Thymus (tissue), 11 donors: ENCODE measurements around the gene ADK. TPM values are rescaled to one million over a fixed set of nuclear protein-coding genes. Genes with fewer than 3 reads are reported as not detected.

Experiments used
- DNase-seq, 9 donors: peaks; one replicate each; pipeline ENCODE4 v3.0.0-alpha.2; 2013; ENCODE audit warnings: low spot score in 9 of 9, low read depth in 6 of 9, missing footprints in 1 of 9
- H3K27ac ChIP-seq, 2 donors: one replicate each; pipeline ENCODE4 v1.5.1; 2013; ENCODE audit warnings: control low read depth in 1 of 2, low read depth in 1 of 2, low read length in 1 of 2, mild to moderate bottlenecking in 1 of 2, moderate library complexity in 1 of 2
- H3K27me3 ChIP-seq, 2 donors: one replicate each; pipeline ENCODE4 v1.5.1; 2013; ENCODE audit warnings: low read length in 1 of 2; ENCODE audit not compliant: control insufficient read depth in 2 of 2, insufficient read depth in 1 of 2
- H3K36me3 ChIP-seq, 2 donors: one replicate each; pipeline ENCODE4 v1.5.1; 2013; ENCODE audit warnings: low read length in 1 of 2, mild to moderate bottlenecking in 1 of 2, moderate library complexity in 1 of 2; ENCODE audit not compliant: control insufficient read depth in 2 of 2, insufficient read depth in 2 of 2
- H3K4me1 ChIP-seq, 2 donors: one replicate each; pipeline ENCODE4 v1.5.1; 2013; ENCODE audit warnings: low read length in 2 of 2; ENCODE audit not compliant: control insufficient read depth in 2 of 2, insufficient read depth in 2 of 2
- H3K4me3 ChIP-seq, 2 donors: one replicate each; pipeline ENCODE4 v1.5.1; 2013; ENCODE audit warnings: low read length in 2 of 2, control low read depth in 1 of 2, mild to moderate bottlenecking in 1 of 2
- H3K9me3 ChIP-seq, 2 donors: one replicate each; pipeline ENCODE4 v1.5.1; 2013; ENCODE audit warnings: low read length in 1 of 2, mild to moderate bottlenecking in 1 of 2; ENCODE audit not compliant: control insufficient read depth in 2 of 2, insufficient read depth in 1 of 2
- WGBS: extraction: QIAGEN DNeasy Blood & Tissue Kit; methylation state at CpG from one replicate; pipeline ENCODE4 v1.1.7; 2013; 5-methylcytosine and 5-hydroxymethylcytosine counted together
- polyA plus RNA-seq: library from polyadenylated mRNA; stranded (reverse); fragments of 200-250 nt; gene quantifications from one replicate; pipeline ENCODE4 v1.2.3, GENCODE V29; 2013
- total RNA-seq: library from RNA; stranded (reverse); fragments of 120-200 nt; gene quantifications from one replicate; pipeline ENCODE4 v1.2.4, GENCODE V29; 2013
- donor health status: healthy.

Gene ADK
- total and polyA plus RNA-seq, 2 donors: 32.0 to 33.2 TPM

DNA sequence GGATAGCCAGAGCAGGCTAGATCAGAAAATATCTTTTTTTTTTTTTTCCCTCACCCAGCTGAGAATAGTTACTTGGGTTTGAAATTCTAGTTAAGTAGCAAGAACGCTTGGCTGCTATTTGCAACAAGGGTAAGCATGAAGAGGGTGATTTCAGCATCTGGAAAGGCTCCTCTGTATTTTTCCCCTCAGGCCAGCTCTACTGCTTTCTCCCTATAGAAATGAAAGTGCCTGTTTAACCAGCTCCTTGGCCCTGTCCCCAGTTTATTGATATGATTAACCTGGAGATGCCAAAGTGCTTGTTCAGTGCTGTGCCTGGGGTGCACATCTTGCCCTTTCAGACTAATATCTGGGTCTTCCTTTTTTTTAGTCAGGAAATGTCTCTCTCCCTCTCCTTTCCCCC lies 37.5 kb upstream of the ADK start:
- H3K4me3 ChIP-seq: no peak overlapping the region
- no peaks in the 10 kb centered on the region for H3K27me3 ChIP-seq
- H3K36me3 ChIP-seq: peaks cover 46 to 78% of the 10 kb centered on the region in 2 donors
- DNase-seq: no peak
- H3K27ac ChIP-seq: no peak overlapping the region
- peaks cover 0 to 2% of the 10 kb centered on the region in 2 donors for H3K9me3 ChIP-seq
- whole genome bisulfite sequencing: 89% methylated on average over 1 of the region's 1 CpG
- no peaks in the 10 kb centered on the region for H3K4me1 ChIP-seq

DNA sequence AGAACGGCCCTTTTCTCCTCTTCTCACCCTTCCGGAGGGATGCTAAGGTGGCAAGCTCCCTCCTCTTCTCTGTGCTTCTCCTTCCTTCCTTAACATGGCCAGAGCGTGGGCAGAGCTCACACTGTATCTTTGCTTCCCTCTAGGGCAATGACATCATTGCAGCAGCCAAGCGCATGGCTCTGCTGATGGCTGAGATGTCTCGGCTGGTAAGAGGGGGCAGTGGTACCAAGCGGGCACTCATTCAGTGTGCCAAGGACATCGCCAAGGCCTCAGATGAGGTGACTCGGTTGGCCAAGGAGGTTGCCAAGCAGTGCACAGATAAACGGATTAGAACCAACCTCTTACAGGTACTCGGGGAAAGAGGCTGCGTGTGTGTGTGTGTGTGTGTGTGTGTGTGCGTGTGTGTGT lies 37.0 kb upstream of the ADK start:
- H3K4me3 ChIP-seq: no peak overlapping the region
- 92% methylated on average over 12 of the region's 12 CpGs for WGBS
- H3K9me3 ChIP-seq: peaks cover 0 to 2% of the 10 kb centered on the region in 2 donors
- H3K4me1 ChIP-seq: no peaks in the 10 kb centered on the region
- H3K27ac ChIP-seq: no peak overlapping the region
- peaks cover 46 to 78% of the 10 kb centered on the region in 2 donors for H3K36me3 ChIP-seq
- no peaks in the 10 kb centered on the region for H3K27me3 ChIP-seq
- no peak for DNase-seq

DNA sequence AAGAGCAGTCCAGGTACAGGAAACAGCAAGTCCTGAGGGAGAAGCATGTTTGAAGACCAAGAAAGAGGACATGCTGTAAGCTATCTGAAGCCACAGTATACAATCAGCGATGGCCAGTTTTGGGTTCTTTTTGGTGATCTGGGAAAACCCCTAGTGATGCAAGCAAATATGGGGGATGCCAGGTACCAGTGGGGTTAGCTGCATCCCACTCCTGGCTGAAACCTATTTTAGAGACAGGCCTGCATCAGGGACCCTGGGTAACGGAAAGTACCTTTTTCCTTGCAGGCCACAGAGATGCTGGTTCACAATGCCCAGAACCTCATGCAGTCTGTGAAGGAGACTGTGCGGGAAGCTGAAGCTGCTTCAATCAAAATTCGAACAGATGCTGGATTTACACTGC lies 33.3 kb upstream of the ADK start:
- H3K27ac ChIP-seq: no peak overlapping the region
- DNase-seq: no peak

DNA sequence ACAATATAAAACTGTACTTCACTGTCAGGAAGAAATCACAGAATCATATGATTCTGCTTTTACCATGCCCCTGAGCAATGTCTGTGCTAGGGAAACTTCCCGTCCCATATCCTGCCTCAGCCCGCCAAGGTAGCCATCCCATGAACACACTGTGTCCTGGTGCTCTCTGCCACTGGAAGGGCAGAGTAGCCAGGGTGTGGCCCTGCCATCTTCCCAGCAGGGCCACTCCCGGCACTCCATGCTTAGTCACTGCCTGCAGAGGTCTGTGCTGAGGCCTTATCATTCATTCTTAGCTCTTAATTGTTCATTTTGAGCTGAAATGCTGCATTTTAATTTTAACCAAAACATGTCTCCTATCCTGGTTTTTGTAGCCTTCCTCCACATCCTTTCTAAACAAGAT lies 32.2 kb upstream of the ADK start:
- Histone ChIP-seq H3K27ac (no peak overlapping the region), H3K4me3 (no peak overlapping the region), H3K4me1 (no peaks in the 10 kb centered on the region), H3K9me3 (no peaks in the 10 kb centered on the region), H3K27me3 (no peaks in the 10 kb centered on the region), H3K36me3 (peaks cover 51 to 86% of the 10 kb centered on the region in 2 donors)
- DNase-seq: no peak
- 97% methylated on average over 3 of the region's 3 CpGs for WGBS

More for the DNA sequence above, 33.3 kb upstream of the ADK start:
- Histone ChIP-seq H3K4me1 (no peaks in the 10 kb centered on the region), H3K36me3 (peaks cover 50 to 82% of the 10 kb centered on the region in 2 donors), H3K27me3 (no peaks in the 10 kb centered on the region), H3K4me3 (no peak overlapping the region), H3K9me3 (no peaks in the 10 kb centered on the region)
- 97% methylated on average over 4 of the region's 4 CpGs for WGBS

DNA sequence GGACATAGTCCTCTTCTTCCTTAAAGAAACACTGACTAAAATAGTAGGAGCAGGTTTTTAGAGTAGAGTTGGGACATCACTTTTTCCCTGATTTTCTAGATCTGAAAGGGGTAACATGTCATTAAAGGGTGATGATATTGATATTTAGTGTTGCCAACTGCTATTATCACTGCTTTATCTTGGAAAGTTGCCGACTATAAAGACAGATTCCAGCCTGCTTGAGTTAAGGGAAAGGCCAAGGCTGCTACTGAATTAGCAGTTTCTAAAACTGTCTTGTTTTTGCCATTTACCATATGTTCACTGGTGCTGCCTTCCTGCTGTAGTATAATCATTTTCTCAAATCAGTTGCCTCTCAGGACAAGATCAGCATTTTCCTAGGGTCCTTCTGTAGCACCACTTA lies 30.1 kb upstream of the ADK start:
- 100% methylated on average over 1 of the region's 1 CpG for WGBS
- no peak overlapping the region for H3K27ac ChIP-seq
- H3K9me3 ChIP-seq: no peaks in the 10 kb centered on the region
- peaks cover 44 to 85% of the 10 kb centered on the region in 2 donors for H3K36me3 ChIP-seq
- no peak overlapping the region for H3K4me3 ChIP-seq
- H3K4me1 ChIP-seq: no peaks in the 10 kb centered on the region
- H3K27me3 ChIP-seq: no peaks in the 10 kb centered on the region
- DNase-seq: no peak

DNA sequence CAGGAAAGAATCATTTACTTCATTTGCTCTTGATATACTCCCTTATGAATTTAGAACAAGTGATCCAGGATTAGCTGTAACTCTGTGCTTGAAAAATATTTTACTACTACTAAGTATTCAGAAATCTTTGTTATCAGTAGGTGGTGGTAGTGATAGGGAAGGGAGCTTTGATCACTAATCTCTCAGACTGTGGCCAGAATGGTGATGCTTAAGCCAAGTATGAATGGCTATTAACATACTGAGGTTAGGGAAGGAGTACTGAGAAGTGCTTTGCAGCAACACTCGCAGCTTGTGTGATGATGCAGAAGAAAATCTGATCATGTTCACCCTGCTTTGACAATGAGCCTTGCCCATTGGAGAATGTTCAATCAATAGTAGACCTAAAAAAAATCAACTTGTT lies 29.7 kb upstream of the ADK start:
- Histone ChIP-seq H3K4me1 (no peaks in the 10 kb centered on the region), H3K27ac (no peak overlapping the region), H3K36me3 (peaks cover 48 to 86% of the 10 kb centered on the region in 2 donors), H3K27me3 (no peaks in the 10 kb centered on the region), H3K4me3 (no peak overlapping the region), H3K9me3 (no peaks in the 10 kb centered on the region)
- WGBS: 97% methylated on average over 1 of the region's 1 CpG
- DNase-seq: no peak

DNA sequence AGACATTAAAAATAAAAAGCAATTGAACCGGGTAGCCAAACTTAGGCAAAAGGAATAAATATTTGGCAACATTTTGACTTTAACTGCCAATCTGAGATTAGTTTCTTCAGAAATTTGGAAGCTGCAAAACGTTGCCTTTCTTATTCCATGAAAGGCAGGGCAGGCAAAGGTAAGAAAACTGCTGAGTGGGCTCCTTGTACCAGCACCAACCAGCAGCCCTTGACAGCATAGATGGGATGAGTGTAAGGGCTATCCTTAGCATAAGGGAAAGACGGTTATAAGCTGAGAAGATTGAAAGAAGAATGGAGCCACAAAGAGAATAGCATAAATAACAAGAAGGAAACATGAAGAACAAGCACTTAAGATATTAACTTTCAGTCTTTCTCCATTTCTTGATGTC lies 29.0 kb upstream of the ADK start:
- H3K9me3 ChIP-seq: no peaks in the 10 kb centered on the region
- no peak overlapping the region for H3K4me3 ChIP-seq
- peaks cover 50 to 83% of the 10 kb centered on the region in 2 donors for H3K36me3 ChIP-seq
- H3K4me1 ChIP-seq: no peaks in the 10 kb centered on the region
- H3K27me3 ChIP-seq: no peaks in the 10 kb centered on the region
- no peak for DNase-seq
- H3K27ac ChIP-seq: no peak overlapping the region
- WGBS: 92% methylated on average over 3 of the region's 3 CpGs

DNA sequence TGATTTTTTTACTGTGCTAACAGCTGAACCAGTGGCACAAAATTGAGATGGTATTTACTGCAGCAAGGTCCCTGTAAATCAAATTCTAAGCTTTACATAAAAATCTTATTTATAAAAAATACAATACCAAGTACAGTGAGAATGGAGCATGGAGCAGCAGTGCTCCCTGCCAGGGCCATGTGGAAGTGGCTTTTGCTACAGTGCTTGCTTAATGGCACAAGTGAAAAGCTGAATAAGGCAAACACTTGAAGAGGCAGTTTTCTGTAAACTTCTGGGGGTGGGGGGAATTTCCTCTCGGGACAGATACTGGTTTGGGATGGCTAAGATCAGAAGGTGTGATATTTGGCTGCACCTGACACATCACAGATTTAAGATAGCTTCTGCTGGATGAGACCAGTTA lies 27.9 kb upstream of the ADK start:
- peaks cover 43 to 78% of the 10 kb centered on the region in 2 donors for H3K36me3 ChIP-seq
- WGBS: 47% methylated on average over 1 of the region's 1 CpG
- no peak for DNase-seq

DNA sequence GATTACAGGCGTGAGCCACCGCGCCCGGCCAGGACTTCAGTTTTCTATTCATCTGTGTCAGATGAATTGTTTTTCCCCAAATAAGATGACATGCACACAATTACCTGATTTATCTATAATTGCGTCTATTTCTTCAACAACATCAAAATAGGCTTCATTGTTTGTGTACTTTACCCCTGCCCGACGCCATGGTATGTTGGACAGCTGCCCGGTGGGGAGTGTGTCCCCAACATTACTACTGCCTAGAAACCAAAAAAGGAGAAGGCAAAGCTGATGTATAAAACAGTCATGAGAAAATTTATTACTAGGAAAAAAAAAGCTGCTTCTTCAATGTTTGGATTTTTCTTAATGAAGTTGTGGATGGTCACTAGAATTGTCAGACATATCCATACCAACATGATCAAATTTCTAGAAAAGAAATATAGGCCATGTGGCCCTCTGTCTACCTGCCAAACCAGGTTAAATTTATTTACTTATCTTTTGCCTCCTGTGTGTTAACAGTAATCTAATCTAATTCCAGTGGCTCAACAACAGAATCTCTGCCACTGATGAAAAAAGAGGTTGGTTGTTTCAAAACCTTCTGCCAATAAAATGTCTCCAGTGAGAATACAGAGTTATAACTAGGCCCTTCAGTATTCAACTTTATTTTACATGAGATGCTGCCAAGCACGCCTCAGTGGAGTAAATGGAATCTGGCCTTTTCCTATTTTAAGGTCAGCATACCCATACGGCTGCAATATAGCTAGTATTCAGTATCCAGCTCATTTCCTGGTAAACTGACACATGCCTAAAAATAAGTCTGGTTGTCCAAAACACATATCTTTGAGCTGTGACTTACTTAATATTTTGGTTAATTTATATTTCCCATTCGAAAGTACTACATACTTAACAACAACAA lies 16.8 kb upstream of the ADK start:
- Histone ChIP-seq H3K4me1 (no peaks in the 10 kb centered on the region), H3K27ac (no peak overlapping the region), H3K4me3 (no peak overlapping the region), H3K27me3 (no peaks in the 10 kb centered on the region), H3K36me3 (peaks cover 25 to 66% of the 10 kb centered on the region in 2 donors), H3K9me3 (no peaks in the 10 kb centered on the region)
- 97% methylated on average over 11 of the region's 11 CpGs for WGBS
- DNase-seq: no peak

More for the DNA sequence above, 27.9 kb upstream of the ADK start:
- no peak overlapping the region for H3K27ac ChIP-seq
- H3K9me3 ChIP-seq: no peaks in the 10 kb centered on the region
- H3K4me1 ChIP-seq: no peaks in the 10 kb centered on the region
- no peaks in the 10 kb centered on the region for H3K27me3 ChIP-seq
- no peak overlapping the region for H3K4me3 ChIP-seq
